Esophagus squamous epithelium (tissue), 5 donors: ENCODE measurements around the gene KLF11. TPM values are rescaled to one million over a fixed set of nuclear protein-coding genes. Genes with fewer than 3 reads are reported as not detected.
"Not testable (repeated sequence)": the region's sequence is repeated elsewhere in the genome, so short reads cannot be mapped to it uniquely, and the experiment has no call there.

Experiments used
- DNase-seq: peaks from one replicate; lab custom pipeline; 2025; lab: John Stamatoyannopoulos, UW
- H3K27ac ChIP-seq, 4 donors: fragments of 200-600 bp; sonication (generic); one replicate each; pipeline ENCODE4 v1.5.1; 2016 to 2019; ENCODE audit warnings: mild to moderate bottlenecking in 1 of 4
- H3K27me3 ChIP-seq, 4 donors: fragments of 200-600 bp; sonication (generic); 1 replicate in 3 of 4; 2 replicates in 1 of 4; pipeline versions ENCODE4 v1.5.1 to v1.6.0; 2017 to 2021; ENCODE audit warnings: antibody characterized with exemption in 1 of 4
- H3K36me3 ChIP-seq, 3 donors: fragments of 200-600 bp; sonication (generic); one replicate each; pipeline ENCODE4 v1.5.1; 2016 to 2019
- H3K4me1 ChIP-seq, 3 donors: fragments of 200-600 bp; sonication (generic); one replicate each; pipeline ENCODE4 v1.5.1; 2017 to 2019
- H3K4me3 ChIP-seq, 4 donors: fragments of 200-600 bp; sonication (generic); 1 replicate in 3 of 4; 2 replicates in 1 of 4; pipeline ENCODE4 v1.5.1; 2016 to 2019; ENCODE audit warnings: mild to moderate bottlenecking in 2 of 4, moderate library complexity in 1 of 4
- H3K9me3 ChIP-seq, 3 donors: fragments of 200-600 bp; sonication (generic); one replicate each; pipeline ENCODE4 v1.5.1; 2016 to 2019
- CTCF ChIP-seq, 6 experiments: fragments of 450-650 bp in 4 of 6; fragments of 200-600 bp in 2 of 6; sonication (generic) in 2 of 6; IDR thresholded peaks; one replicate each; pipeline ENCODE4 v1.5.1; 2016 to 2019; ENCODE audit warnings: antibody characterized with exemption in 6 of 6, mild to moderate bottlenecking in 4 of 6, moderate library complexity in 4 of 6
- POLR2A ChIP-seq, 4 donors: fragments of 450-650 bp; IDR thresholded peaks; one replicate each; pipeline ENCODE4 v1.6.1; 2017; ENCODE audit warnings: antibody characterized with exemption in 4 of 4, mild to moderate bottlenecking in 4 of 4, moderate library complexity in 3 of 4
- WGBS, 2 donors: methylation state at CpG; one replicate each; pipeline ENCODE4 v1.1.5; 2018; 5-methylcytosine and 5-hydroxymethylcytosine counted together
- intact Hi-C: fragments of 100-400 bp; cut with DNase I; formaldehyde crosslinking; loops from one replicate; pipeline ENCODE4 v1.15.0; 2022
- total RNA-seq, 4 donors: library from RNA; depleted of rRNA; stranded (reverse); fragments of >200 nt; gene quantifications; one replicate each; pipeline ENCODE4 v1.1.0, GENCODE V29; 2016
- donor health status: DM: yes; HTN: yes; CAD: no.

Gene KLF11
- total RNA-seq, 4 donors from 2014 or later: 2.2 to 13.2 (median 8.2) TPM

GRCh38 chr2:10008809-10009176, 34.6 kb upstream of the KLF11 start:
- Histone ChIP-seq H3K27me3 (no peaks in the 10 kb centered on the region), H3K36me3 (peaks cover 0 to under 1% (median 0%) of the 10 kb centered on the region in 3 donors), H3K27ac (peak overlapping the region in 2 of 4 donors; percentile 42 to 73), H3K9me3 (peaks cover 0 to 7% (median 0%) of the 10 kb centered on the region in 3 donors), H3K4me1 (peaks cover 10 to 46% (median 30%) of the 10 kb centered on the region in 3 donors), H3K4me3 (no peak overlapping the region)
- DNase-seq: no peak
- TF ChIP-seq CTCF (IDR thresholded peaks at IDR 0.05): no peak
- intact Hi-C loops: no loop called here
- WGBS, 2 donors: 73 to 79% methylated on average over 9 of the region's 9 CpGs

- Histone ChIP-seq H3K27ac (peak overlapping the region in 3 of 4 donors; percentile 1 to 73 (median 42)), H3K27me3 (no peaks in the 10 kb centered on the region), H3K36me3 (no peaks in the 10 kb centered on the region), H3K9me3 (peaks cover 0 to 7% (median 0%) of the 10 kb centered on the region in 3 donors), H3K4me1 (peaks cover 10 to 46% (median 30%) of the 10 kb centered on the region in 3 donors), H3K4me3 (no peak overlapping the region)
- 90% methylated on average over 6 of the region's 19 CpGs; no CpG with 5 or more reads in 1 of the 2 donors for whole genome bisulfite sequencing, 2 donors
- intact Hi-C loops: no loop called here
- no peak for TF ChIP-seq CTCF (IDR thresholded peaks at IDR 0.05)
- no peak for TF ChIP-seq POLR2A (IDR thresholded peaks at IDR 0.05)
- no peak for DNase-seq
These were observed 34.0 kb upstream of the KLF11 start for GRCh38 chr2:10009271-10009810.

- intact Hi-C loops: no loop called here
- H3K27ac ChIP-seq: peak overlapping the region in 3 of 4 donors; percentile 1 to 73 (median 42)
- no peaks in the 10 kb centered on the region for H3K36me3 ChIP-seq
- no peak for DNase-seq
- WGBS, 2 donors: 74 to 77% methylated on average over 21 of the region's 36 CpGs
- no peak overlapping the region for H3K4me3 ChIP-seq
- TF ChIP-seq POLR2A (IDR thresholded peaks at IDR 0.05) (no peak), CTCF (IDR thresholded peaks at IDR 0.05) (no peak)
- H3K27me3 ChIP-seq: no peaks in the 10 kb centered on the region
- H3K9me3 ChIP-seq: peaks cover 0 to 7% (median 0%) of the 10 kb centered on the region in 3 donors
- H3K4me1 ChIP-seq: peaks cover 10 to 46% (median 30%) of the 10 kb centered on the region in 3 donors
These were observed 33.3 kb upstream of the KLF11 start for GRCh38 chr2:10009811-10010781.

- peak overlapping the region in 1 of 4 donors; percentile 73 for H3K27ac ChIP-seq
- H3K9me3 ChIP-seq, H3K4me3 ChIP-seq, H3K36me3 ChIP-seq, DNase-seq, H3K27me3 ChIP-seq, intact Hi-C loops: not testable (repeated sequence)
- peaks cover 10 to 44% (median 30%) of the 10 kb centered on the region in 3 donors for H3K4me1 ChIP-seq
- WGBS, 2 donors: 90 to 92% methylated on average over 50 to 52 of the region's 52 CpGs
These were observed 32.3 kb upstream of the KLF11 start for GRCh38 chr2:10010861-10011605.

- intact Hi-C loops, DNase-seq: not testable (repeated sequence)
- 91 to 92% methylated on average over 60 to 61 of the region's 61 CpGs for WGBS, 2 donors
These were observed 31.6 kb upstream of the KLF11 start for GRCh38 chr2:10011606-10012325.

GRCh38 chr2:10012366-10012962, 30.9 kb upstream of the KLF11 start:
- intact Hi-C loops, DNase-seq, H3K27ac ChIP-seq, H3K36me3 ChIP-seq, H3K4me3 ChIP-seq, H3K9me3 ChIP-seq, H3K27me3 ChIP-seq: not testable (repeated sequence)
- 82 to 83% methylated on average over 34 to 36 of the region's 37 CpGs for WGBS, 2 donors
- H3K4me1 ChIP-seq: peaks cover 5 to 30% (median 20%) of the 10 kb centered on the region in 3 donors

More at GRCh38 chr2:10011606-10012325, 31.6 kb upstream of the KLF11 start:
- not testable (repeated sequence) for H3K9me3 ChIP-seq, H3K27ac ChIP-seq, H3K4me3 ChIP-seq, H3K27me3 ChIP-seq, H3K36me3 ChIP-seq
- peaks cover 8 to 37% (median 25%) of the 10 kb centered on the region in 3 donors for H3K4me1 ChIP-seq
